IPS DF 4.7 (cell line): ENCODE results near the gene MVB12B.

ENCODE experiments used
- DNase-seq: peaks from one replicate; pipeline ENCODE4 v3.0.0-alpha.2; 2013; ENCODE audit warnings: low spot score; ENCODE audit errors: extremely low read depth

The MVB12B gene

DNA sequence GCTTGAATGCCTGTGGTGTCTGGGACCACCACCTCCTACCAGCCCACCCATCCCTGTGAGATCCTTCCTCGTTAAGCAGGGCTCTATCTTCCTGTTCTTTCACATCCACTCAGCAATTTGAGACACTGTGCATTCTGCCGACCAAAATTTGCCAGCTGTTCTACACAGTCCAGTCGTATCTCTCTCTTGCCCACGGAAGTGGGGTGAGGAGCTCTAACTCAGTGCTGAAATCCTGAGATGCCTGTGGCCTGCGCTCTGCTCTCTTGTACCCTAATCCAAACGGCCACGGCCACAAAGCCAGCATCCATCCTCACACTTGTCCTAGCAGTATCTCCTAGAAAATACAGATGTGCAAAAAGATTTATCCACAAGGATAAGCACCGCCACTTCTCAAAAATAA lies 97.9 kb downstream of the MVB12B start:
- no peak for DNase-seq

DNA sequence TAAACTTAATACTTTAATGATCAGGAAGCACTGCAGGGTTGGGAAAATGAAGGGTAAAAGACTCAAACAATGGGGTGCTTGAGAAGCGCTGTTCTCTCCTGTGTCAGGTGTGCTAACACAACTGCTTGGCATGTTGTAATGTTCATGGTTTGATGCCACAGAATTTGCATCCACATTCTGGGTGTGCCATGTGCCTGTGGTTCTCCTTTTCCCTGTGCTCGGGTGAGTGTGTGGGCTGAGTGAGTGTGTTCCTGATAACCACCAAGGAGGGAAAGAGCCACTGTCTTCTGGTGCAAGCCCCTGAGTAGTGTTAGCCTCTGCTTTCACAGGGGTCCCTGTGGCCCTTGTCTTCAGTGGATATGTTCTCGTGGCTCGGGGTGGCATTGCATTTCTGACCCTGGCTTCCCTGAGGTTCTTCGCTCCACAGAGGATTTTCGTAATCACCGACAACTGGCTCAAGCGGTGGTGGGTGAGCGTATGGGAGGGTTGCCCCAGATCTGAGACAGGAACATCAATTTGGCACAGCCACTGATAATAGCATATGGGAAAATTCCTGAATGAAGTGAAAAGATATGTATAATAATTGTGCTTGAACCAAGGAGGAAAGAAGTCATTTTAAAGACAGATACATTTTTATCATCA lies 102.0 kb downstream of the MVB12B start:
- no peak for DNase-seq

DNA sequence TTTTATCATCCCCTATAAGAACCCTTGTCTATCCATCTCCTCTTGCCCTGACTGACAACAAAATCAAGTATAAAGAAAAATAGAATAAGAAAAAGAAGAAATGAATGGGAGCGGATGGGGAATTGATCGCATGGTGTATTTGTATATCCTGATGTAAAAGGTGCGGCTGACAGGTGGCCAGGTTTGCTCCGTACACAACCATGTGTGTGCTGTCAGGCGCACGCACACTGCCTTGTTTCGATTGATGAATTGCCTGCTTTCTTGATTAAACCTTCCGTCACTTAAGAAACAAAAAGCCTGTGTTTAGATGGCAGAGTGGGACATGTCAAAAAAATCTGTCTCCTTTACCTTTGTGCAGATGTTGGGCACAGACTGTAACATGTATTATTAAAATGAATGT lies 102.6 kb downstream of the MVB12B start:
- no peak for DNase-seq

DNA sequence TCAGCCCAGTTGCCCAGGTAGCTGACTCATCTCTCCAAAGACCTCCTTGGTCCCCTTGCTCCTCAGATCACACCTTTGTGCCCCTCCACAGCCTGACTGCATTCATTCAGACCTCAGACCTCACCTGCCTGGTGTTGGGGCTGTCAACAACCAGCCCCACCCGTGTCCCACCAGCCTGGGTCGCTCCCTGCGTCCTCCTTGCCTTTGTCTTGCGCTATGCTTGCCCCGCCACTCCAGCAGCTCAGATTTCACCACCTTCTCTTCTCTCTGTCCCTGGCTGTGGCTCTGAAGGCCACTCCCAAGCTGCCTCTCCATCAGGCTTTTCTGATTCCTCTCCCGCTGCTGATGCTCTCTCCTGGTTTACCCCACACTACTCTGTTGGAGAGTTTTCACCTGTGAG lies 103.5 kb downstream of the MVB12B start:
- DNase-seq, result no peak

DNA sequence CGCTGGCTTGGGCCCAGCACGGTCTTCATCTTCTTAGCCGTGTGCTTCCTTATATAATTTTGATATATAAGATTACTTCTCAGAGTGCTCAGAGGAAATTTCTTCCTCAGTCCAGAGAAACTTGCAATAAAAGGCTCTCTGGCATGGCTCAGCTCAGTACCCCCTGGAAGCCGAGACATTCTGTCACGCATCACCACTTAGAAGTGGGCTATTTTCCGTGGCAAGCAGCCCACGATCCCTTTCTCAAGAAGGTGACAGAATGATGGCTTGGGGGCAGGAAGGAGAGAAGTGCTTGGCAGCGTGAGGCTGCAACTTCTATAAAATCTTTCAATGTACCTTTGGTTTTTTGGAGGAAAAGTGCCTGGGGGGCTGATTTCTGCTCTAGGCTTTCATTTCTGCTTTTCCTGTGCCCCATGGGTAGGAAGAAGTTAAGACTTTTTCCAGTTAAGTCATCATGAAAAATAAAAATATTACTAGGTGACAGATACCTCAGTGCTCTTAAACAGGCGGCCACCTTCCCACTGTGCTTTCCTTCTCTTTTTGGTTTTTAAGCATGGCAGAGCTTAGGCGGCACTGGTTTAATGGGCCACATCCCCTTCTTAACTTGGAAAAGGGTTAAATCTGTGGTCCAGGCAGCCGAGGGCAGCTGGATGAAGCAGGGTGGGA lies 104.6 kb downstream of the MVB12B start:
- no peak for DNase-seq

DNA sequence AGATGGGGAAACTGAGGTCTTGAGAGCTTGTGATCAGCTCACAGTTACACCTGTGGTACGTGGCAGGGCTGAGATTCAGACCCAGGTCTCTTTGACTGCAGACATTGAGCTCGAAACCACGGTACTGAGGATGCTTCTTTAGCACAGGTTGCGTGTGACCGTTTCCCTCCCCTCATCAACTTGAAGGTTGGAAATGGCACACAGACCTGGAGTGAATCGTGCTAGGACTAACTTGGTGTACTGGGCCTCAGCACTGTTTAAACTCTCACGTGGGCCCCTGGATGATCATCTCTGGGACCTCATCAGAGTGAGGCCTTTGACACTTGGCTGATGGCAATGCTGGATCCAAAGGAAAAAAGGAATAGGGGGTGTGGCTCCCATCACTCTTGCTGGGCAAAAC lies 106.0 kb downstream of the MVB12B start:
- DNase-seq, result no peak

DNA sequence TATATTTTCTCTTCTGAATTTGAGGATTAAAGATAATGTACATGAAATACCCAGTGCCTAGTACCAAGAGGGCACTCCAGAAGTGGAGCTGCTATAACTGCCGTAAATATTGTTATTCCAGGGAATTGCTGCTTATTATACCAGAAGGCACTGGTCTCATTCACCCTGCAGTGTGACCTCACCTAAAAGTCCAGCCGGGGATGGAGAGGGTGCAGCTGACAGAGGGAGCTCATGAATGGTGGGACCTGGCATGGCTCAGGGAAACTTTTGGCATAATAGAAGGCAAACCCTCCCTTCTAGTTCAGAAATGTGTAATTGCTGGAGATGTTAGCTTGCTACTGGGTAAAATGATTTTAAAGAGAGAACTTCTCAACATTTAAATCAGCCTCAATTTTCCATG lies 108.5 kb downstream of the MVB12B start:
- DNase-seq, result no peak

DNA sequence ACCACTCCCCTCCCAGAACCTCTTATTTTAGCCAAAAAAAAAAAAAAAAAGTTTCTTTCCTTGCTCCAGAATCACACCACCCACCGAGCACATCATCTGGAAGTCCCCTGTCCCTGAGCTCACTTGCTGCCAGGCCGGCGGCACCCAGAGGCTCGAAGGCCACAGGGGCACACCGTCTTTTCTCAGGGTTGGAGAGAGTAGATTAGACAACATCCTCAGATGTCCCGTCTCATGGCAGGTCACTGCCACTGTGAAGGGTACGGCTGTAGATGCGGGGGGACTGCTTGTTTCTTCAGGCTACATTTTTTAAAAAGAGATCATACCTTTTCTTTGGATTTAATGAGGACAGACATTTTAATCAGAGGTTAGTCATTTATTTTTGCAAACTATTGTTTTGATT lies 109.0 kb downstream of the MVB12B start:
- DNase-seq, result no peak

DNA sequence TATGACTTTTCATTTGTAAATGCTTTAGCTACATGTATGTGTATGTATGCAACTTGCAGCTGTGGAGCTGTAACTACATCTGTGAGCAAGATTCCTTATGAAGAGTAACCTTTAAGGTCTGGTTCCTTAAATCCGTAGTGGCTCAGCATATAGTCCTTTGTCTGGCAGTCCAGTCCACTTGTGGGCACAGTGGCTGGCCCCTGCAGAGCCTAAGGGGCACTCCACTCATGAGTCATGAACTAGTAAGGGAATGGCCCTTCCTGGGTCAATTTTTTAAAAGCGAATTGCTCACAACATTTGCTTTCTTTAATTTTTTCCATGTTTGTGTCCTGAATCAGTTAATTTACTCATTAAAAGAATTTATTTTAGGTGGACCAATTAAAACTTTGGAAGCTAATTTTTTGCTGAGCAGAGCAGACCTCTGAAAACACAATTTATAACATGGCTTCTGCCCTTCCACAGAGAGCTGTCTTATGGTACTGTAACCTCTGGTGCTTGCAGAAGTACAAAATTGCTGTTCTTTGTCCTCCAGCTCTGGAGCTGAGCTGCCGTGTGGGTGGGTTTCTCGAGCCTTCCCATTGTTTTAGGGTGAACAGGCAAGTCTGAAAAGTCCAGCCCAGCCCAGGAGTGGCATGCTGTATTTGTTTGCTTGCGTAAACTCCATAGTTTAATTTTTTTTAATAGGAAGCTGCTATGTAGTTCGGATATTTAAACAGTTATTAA lies 110.1 kb downstream of the MVB12B start:
- no peak for DNase-seq

DNA sequence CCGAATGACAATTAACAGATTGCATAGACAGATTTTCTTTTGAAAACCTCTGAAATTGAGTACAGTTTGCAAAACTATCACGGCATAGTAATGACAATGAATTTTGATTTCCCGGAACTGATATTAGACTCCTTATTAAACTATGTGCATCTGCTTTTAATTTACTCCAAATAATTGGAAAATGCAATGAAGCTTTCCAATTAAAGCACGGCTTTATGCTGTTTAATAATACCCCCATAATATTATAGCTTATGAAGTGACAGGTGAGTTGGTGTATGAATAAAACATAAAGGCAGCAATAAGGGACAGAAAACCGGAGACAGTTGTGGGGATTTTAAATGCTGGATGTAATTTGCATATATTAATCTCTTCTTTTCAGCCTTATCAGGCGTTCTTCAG lies 110.6 kb downstream of the MVB12B start:
- DNase-seq, result no peak

DNA sequence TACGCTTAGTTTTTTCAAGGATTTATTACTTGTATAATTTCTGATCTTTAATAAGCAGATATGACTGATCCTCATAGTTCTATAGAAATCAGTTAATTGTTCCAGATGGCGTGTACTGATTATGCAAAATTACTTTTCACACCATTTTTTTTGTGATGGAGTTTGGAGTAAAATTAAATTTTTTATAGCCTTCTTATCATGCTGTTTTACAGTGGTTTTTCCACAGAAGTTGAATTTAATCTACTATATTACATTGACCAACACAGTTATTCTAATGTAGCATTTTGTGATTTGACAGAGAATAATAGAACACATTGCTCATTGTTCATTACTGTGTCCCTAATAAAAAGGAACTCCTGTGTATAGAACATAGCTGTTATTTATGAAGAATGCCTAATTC lies 111.1 kb downstream of the MVB12B start:
- DNase-seq, result no peak

DNA sequence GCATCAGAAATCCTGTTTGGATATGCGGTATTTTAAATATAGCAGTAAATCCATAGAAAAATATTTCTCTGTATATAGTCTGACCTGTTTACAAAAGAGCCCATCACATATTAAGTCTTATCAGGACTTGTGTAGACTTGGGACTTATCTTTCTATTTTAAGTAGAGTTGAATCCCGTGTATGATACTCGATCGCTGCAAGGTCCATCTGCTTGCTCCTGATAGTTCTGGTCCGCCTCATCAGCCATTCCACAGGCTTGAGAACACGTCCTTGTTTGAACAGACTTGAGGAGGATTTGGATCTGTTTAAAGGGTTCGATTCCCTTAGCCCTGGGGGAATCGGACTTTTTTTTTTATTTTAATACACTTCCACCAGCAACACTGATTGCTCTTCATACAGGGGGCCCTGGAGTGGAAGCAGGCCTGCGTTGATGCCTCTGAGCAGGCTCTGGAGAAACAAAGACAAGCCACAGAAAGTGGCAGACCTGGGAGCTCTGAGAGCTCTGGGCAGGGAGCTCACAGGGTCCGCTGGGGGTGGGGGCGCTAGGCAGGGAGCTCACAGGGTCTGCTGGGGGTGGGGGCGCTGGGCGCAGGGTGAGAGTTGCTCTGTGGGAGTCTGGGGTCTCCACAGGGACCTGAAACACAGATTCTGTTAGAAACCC lies 112.2 kb downstream of the MVB12B start:
- no peak for DNase-seq

DNA sequence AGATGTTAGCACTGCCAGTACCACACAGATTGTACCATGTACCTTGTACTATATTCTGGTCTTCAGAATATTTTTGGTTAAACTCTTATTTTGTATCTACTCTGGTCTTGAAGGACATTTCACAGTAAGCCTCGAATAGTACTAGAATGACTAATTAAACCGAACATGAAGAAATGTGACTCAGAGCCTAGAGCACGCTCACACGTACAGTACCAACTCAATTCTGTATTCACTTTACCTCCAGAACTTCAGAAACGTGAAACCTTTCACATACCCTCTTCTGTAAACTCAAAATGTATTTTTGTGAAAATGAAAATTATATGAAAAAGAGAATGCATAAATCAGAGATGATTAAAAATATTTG lies 112.8 kb downstream of the MVB12B start:
- DNase-seq, result no peak

DNA sequence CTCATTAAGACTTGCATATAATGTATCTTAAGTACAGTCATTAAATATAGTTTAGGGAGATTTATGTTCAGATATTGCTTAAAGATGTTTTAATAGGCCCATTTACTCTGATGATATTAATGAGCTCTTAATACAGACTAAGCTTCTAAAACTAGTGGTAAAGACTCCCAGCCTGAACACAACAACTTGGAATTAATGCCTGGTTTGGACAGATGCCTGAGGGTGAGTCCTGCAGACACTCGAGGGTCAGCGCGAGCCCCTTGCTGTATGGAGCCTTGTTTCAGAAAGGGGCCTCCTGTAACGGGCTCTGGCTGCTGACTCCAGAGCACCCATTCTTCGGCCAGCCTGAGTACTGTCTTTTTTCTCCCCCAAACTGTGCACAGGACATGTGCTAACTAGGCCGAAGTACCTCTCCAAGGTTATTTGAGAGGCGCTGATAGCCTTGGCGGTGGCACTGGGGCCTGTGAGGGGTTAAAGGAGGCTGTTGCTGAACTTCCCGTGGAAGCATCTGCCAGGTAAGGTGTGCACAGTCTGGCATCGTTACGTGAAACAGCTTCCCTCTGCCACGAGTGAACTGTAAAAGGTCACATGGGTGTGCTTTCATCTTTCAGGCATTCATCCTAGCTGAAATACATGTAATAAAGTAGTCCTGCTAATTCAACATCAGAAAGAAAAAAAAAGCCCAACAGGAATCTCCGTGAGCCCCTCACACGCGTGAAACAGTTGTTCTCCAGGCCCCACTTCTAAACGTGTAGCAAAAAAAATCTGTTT lies 113.4 kb downstream of the MVB12B start:
- DNase-seq, result no peak

DNA sequence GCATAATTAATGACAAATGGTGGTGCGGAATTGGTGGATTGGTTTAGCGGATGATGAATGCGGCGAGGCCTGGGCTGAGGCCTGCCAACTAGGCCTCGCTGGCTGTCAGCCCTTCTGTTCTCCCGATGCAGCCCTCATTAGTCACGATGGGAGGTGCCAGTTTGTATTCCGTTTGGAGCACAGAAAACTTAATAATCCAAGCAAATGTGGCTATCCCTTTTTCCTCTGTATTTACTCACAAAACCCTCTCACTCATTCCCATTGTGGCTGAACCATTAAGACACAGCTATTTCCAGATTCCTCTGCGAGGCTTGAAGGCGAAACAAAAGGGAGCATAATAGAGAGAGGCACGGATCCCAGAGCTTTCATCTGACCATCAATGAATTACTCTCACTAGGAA lies 114.3 kb downstream of the MVB12B start:
- DNase-seq, result no peak

DNA sequence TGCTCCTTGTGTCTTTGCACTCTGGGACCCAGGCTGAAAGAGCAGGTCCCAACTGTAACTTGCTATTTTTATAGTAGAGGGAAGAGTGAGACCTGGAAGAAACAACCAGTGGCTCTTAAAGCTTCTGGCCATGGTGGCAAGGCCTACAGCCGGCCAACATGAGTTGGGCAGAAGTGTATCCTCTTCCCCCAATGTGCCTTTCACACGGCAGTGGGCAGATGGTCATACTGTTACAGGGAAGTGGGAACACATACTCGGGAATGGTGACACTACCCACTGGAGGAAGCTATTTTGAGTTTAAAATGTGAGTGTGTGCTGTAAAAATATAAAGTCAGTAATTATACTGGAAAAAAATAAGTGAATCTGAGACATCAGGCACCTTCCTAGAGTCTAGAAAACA lies 116.0 kb downstream of the MVB12B start:
- DNase-seq, result no peak

DNA sequence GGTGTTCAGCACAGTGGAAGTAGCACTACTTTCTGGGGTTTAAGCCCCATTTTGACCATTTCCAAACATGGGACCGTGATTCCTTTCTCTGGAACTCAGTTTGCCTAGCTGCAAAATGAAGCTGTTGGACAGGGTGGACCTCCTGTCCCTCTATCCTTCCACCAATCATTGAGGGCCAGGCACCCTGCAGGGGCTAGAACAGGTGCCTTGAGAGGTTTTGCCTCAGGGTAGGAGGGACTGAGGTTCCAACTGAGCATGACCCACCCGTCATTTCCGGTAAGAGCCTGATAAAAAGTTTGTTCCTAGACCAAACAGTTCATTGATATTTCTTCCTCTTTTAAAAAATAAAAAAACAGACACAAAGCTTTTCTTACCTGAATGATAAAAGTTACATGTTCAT lies 116.5 kb downstream of the MVB12B start:
- no peak for DNase-seq

DNA sequence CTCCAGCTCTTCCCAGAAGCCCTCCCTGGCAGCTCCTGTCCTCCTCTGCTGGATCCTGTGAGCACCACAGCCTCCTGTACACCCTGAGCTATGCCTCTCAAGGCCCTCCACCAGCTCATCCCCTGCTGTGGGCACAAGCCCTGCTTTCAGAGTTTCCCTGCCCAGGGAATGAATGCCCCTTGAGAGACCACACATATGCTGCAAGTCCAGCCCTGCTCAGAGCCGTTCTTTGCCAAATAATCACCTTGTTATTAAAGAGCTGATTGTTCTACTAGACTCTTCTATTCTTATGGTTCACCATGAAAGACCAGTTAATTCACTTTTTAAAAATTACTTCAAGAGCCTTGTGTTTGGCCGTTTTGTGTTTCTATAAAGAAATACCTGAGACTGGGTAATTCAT lies 121.5 kb downstream of the MVB12B start:
- no peak for DNase-seq

DNA sequence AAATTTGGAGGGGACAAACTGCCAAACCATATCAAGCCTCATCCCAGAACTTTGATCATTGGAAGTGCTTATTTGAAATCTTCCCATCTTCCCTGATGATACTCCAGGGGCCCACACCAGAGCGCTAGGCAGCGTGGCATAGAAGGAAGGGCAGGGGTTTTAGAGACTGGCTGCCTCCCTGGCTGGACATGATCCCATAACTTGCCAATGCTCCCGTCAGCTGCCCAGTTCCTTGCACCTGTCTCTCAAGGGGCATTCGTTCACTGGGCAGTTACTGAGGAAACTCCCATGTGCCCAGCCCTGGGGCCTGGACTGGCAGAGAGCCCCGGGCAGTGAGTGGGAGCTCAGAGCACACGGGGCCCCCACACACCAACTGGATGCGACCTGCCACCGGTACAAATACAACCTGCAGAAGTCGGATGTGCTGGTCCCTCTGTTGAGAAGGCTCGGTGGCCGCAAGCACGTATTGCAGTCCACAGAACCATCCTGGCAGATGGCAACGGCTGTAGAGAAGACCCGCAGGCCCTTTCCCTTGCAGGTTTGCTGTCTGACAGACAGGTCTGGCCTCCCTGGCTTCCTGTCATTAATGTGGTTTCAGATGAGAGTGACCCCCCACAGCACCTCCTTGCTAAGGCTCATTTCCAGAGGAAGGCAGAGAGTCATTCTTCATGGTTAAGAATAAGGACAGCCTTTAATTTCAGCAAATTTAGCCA lies 122.4 kb downstream of the MVB12B start:
- no peak for DNase-seq

DNA sequence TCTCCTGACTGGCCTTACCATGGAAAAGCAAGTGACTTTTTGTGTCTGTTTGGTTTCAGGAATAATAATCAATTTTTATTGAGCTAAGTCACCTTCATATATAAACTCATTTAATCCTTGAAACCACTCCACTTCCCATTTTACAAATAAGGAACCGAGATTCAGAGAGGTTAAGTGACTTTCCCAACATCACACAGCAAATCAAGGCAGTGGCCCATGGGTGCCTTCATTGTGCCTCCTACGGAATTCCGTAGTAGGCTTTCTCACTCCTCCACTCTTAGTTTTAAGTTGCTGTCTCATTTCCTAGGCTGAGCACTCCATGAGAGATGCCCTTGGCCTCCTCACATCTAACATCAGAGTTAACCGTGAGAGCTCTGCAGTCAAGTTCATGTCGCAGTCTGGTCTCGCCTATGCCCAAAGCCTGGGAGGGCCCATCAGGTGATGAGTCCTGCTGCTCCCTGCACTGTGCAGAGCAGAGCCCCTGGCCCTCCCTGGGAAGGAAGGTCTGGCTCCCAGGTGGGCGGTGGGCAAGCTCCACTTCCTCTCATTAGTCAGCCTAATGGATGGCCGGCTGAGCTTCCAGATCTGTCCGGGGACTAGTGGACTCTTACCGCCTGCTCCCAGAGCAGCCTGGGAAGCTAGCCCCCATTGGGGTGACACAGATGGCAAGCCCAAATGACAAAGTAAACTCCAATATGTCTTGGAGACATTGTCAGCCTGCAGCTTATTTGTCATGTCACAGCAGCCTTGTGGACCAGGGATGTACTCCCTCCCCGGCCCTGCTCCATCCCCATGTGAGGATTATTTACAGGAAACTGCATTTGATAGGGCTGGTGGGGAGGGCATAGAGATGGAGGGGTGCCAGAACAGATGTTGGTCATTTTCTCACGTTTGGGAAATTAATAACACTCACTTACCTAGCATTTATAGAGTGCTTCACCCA lies 123.4 kb downstream of the MVB12B start:
- DNase-seq, result no peak
